NCI-H526 (cell line): ENCODE measurements around the gene SMAGP.
"Not testable (repeated sequence)": the region's sequence is repeated elsewhere in the genome, so short reads cannot be mapped to it uniquely, and the experiment has no call there.

Experiments
- DNase-seq, 2 experiments: peaks; one replicate each; lab custom pipeline; 2025; lab: John Stamatoyannopoulos, UW

SMAGP gene

GRCh38 chr12:51264297-51264696, 5.9 kb downstream of the SMAGP start:
- DNase-seq = no peak

GRCh38 chr12:51263341-51263740, 6.9 kb downstream of the SMAGP start:
- DNase-seq = no peak

GRCh38 chr12:51262758-51263177, 7.4 kb downstream of the SMAGP start:
- DNase-seq = peak in 1 of 2 experiments; percentile 38

- DNase-seq = not testable (repeated sequence)
Measured at GRCh38 chr12:51259600-51259999, 10.6 kb downstream of the SMAGP start.

DNA sequence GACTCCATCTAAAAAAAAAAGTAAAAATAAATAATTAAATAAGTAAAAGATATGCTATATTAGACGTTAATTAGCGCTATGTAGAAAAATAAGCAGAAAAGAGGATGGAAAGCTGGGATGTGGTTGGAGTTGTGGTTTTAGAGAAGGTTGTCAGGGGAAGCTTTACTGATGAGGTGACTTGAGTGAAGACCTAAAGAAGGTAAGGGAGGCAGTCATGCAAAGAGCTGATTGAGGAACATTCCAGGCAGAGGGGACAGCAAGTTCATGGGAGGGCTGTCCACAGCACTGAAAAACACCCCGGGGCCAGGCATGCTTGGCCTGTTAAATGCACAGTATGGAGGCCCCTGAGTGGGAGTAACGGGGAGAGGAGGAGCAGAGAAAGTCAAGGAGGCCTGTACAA, 15.7 kb downstream of the SMAGP start:
- DNase-seq = no peak

- no peak for DNase-seq
Measured at GRCh38 chr12:51253276-51253675, 16.9 kb downstream of the SMAGP start.

- no peak for DNase-seq
Measured at GRCh38 chr12:51247523-51248206, 22.6 kb downstream of the SMAGP start.

GRCh38 chr12:51246254-51246853, 23.9 kb downstream of the SMAGP start:
- DNase-seq = no peak

DNA sequence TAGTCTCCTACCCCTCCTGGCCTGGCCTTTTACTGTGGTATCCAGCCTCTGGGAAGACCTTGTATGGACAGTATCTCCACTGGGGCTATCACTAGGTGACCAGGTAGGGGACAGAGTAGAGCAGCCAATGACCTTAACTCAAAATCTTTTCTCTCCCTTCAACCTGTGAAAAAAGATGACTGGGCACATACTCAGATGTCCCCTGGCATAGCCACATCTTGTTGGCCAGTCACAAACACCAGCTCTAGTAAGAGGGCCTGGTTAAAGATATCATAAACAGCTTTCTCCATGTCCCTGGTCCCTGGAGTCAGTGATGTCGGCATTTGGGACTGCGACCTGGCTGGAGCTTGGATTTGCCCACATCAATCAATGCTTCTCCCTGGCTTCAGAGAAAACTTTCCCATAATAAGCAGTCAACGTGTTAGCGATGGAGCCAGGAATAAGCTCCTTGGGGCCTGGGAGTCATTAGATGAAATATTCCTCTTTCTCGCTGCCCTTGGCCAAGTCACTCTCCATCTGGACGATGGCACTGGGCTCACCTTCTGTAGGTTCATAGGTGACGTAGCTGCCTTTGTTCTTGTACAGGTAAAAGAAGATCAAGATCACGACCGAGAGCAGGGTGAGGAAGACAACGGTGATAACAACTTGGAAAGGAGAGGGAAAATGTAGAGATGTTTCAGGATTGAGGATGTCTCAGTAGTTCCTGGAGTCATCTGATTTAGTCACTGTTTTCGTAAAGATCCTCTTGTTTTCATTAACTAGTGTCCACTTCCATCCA, 24.6 kb downstream of the SMAGP start:
- no peak for DNase-seq

DNA sequence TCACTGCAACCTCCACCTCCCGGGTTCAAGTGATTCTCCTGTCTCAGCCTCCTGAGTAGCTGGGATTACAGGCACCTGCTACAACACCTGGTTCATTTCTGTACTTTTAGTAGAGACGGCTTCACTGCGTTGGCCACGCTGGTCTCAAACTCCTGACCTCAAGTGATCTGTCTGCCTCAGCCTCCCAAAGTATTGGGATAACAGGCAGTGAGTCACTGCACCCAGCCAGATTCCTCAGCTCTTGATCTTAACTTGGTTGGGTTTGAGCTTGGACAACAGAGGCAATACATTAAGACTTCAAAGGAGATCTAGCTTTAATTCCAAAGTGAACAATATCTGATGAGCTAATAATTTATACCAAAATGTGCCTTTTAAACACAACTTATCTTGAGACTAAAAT, 25.9 kb downstream of the SMAGP start:
- DNase-seq = no peak

DNA sequence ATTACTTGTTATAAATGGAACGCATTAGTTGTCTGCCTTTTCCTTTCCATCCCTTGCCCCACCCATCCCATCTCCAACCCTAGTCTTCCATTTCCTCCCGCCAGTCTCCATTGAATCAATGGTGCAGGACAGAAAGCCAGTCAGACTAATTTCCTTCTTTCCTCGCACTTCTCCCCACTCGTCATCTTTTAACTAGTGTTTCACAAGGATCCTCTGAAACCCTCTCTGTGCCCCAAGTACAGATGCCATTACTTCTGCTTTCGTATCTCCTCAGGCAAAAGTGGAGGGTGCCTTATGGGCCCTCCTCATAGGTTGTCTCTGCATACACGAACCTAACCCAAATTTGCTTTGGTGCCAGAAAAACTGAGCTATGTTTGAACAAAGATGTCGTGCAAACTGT, 27.3 kb downstream of the SMAGP start:
- no peak for DNase-seq

DNA sequence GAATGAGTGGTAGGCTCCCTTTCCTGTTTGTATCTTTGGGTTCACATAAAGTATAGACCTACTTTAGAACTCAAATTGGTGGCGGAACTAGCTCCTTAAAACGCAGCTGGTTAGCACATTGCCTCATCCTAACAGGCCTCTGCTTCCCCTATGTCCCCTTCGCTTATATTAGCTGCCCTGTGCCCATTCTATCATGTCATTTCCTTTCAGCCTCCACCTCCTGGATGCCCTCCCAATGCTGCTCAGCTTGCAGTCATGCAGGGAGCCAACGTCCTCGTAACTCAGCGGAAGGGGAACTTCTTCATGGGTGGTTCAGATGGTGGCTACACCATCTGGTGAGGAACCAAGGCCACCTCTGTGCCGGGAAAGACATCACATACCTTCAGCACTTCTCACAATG, 28.1 kb downstream of the SMAGP start:
- no peak for DNase-seq

DNA sequence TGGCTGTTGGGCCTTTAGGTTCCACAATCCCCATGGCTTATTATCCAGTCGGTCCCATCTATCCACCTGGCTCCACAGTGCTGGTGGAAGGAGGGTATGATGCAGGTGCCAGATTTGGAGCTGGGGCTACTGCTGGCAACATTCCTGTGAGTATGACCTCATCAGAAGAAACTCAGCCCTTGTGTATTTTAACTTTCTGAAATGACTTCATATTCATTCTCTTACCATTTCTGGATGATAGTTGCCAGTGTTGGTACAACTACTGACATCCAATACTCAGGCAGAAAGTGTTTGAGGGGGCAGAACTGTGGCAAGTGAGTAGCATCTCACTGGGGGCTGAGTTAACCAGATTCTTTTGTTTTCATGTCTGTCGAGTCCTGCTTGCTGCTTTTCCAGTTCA, 29.2 kb downstream of the SMAGP start:
- no peak for DNase-seq

- peak; percentile 90 to 98 for DNase-seq
Measured at GRCh38 chr12:51238510-51239334, 31.5 kb downstream of the SMAGP start, which contains the start of gene DAZAP2. Gene DAZAP2, plus strand, starts transcription at chr12:51238826. Its CDS starts 82 bp downstream, at chr12:51238908.

- DNase-seq = peak; percentile 70 to 71
Measured at GRCh38 chr12:51238037-51238509, 32.1 kb downstream of the SMAGP start.

DNA sequence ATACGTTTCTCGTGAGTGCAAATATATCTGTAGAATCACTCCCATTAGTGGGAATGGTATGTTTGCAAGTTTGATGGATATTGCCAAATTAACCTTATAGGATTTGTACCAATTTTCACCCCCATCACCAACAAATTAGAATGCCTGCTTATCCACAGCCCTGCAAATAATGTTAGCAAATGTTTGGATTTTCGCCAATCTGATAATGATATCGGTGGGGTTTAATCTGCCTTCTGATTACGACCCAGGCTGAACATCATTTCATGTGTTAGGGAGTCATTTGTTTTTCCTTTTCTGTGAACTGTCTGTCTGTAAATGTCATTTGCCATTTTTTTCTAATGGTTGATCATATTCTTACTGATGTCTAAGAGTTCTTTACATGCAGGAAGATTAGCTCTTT, 35.7 kb downstream of the SMAGP start:
- no peak for DNase-seq

DNA sequence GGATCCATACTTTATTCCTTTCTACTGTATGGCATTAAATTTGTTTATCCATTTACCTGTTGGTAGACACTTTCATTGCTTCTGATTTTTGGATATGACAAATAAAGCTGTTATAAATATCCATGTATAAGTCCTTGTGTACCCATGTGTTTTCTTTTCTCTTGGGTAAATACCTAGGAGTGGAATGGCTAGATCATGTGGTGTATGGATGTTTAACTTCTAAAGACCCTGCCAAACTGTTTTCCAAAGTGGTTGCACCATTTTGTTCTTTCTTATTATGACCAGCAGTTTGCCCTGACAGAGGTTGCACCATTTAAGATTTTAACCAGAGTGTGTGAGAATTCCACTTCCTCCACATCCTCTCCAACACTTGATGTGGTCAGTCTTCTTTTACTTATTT, 37.6 kb downstream of the SMAGP start:
- no peak for DNase-seq

GRCh38 chr12:51229116-51229809, 41.0 kb downstream of the SMAGP start:
- no peak for DNase-seq

DNA sequence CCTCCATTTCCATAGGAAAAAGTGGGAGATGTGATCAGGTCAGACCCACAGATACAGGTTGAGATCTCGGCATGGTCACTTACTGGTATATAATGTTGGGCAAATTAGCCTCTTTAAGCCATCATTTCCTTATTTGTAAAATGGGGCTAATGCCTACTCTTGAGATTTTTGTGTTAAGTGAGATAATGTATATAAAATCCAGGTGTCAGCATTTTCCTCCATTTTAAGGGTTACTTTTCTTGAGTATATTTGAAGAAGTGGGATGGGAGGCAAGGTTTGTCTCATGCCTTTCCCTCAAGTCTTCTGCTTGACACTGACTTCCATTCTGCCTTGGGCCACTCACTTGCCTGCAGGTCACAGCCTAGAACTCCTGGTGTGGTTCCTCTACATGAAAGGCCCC, 42.3 kb downstream of the SMAGP start:
- DNase-seq = no peak

GRCh38 chr12:51227112-51227511, 43.1 kb downstream of the SMAGP start:
- DNase-seq = not testable (repeated sequence)

DNA sequence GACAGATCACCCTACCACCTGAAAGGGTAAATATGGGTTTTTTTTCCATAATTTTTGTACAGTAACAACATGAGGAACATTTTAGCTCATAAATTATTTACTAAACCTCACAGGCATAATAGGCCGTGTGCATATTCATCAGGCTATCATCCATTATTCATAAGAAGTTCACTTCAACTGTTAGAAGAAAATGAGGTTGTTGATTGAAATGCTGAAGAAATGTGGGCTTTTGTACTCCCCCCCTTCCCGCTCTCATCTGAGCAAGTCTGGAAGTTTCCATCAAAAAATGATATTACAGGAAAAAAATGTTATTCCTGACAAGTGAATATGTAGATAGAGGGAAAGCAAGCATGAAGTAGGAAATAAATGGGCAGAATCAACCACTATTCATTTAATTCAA, 44.4 kb downstream of the SMAGP start:
- DNase-seq = peak; percentile 24 to 52
